Endothelial cell of umbilical vein (primary cell): ENCODE results near the gene LYZL1. TPM values are rescaled to one million over a fixed set of nuclear protein-coding genes. Genes with fewer than 3 reads are reported as not detected.
"Not testable (repeated sequence)": the region's sequence is repeated elsewhere in the genome, so short reads cannot be mapped to it uniquely, and the experiment has no call there.

ENCODE experiments used
- BruUV-seq: library from RNA; stranded (reverse); fragments of 400-500 nt; replicated peaks from 2 replicates; lab custom pipeline; 2021; lab: Mats Ljungman, UMichigan
- CTCF ChIA-PET: fragments of 300-600, 350-600 bp; sonication (Branson Sonifier 250); formaldehyde crosslinking; loops from one replicate; lab custom pipeline; 2021; ENCODE audit warnings: antibody characterized with exemption, inconsistent platforms; lab: Charles Lee
- POLR2A ChIA-PET: fragments of 300-600, 350-600 bp; sonication (Branson Sonifier 250); formaldehyde crosslinking; loops from one replicate; lab custom pipeline; 2021; ENCODE audit warnings: antibody characterized with exemption, inconsistent platforms; lab: Charles Lee
- DNase-seq: peaks from one replicate; pipeline ENCODE4 v3.0.0-alpha.2; 2011; ENCODE audit warnings: low read depth, low spot score
- FAIRE-seq: peaks from 2 replicates; lab custom pipeline; 2011; peaks lifted over from hg19 to GRCh38; lab: Jason Lieb, UNC
- H2AFZ ChIP-seq: 2 replicates; pipeline ENCODE4 v1.6.0; 2012; ENCODE audit warnings: low read depth, low read length, control low read depth, inconsistent platforms
- H3K27ac ChIP-seq: 2 replicates; pipeline ENCODE4 v1.5.1; 2011; ENCODE audit warnings: low read depth, mild to moderate bottlenecking, control low read depth, low read length, moderate library complexity; ENCODE audit not compliant: insufficient read depth
- H3K27me3 ChIP-seq, 2 experiments: 2 replicates each; pipeline versions ENCODE4 v1.6.0 to v1.6.1; 2011; ENCODE audit warnings: low read length in 2 of 2, mixed read lengths in 1 of 2; ENCODE audit not compliant: control insufficient read depth in 2 of 2, insufficient read depth in 2 of 2
- H3K36me3 ChIP-seq, 2 experiments: 2 replicates in 1 of 2; 3 replicates in 1 of 2; pipeline ENCODE4 v1.5.1; 2011; ENCODE audit warnings: low read length in 2 of 2, mild to moderate bottlenecking in 1 of 2, moderate library complexity in 1 of 2; ENCODE audit not compliant: control insufficient read depth in 2 of 2, insufficient read depth in 2 of 2; ENCODE audit errors: extremely low read depth in 1 of 2
- H3K4me1 ChIP-seq: 3 replicates; pipeline ENCODE4 v1.5.1; 2011; ENCODE audit warnings: mild to moderate bottlenecking, low read length; ENCODE audit not compliant: control insufficient read depth, insufficient read depth; ENCODE audit errors: extremely low read depth
- H3K4me2 ChIP-seq: 2 replicates; pipeline ENCODE4 v1.6.1; 2011; ENCODE audit warnings: low read length, control low read depth, mixed read lengths; ENCODE audit not compliant: insufficient read depth
- H3K4me3 ChIP-seq, 3 experiments: fragments of 200-600 bp in 1 of 3; sonication (generic), shearing (Covaris generic) in 1 of 3; replicated peaks in 1 of 3; 2 replicates each; pipeline ENCODE4 v1.5.1; 2011 to 2016; ENCODE audit warnings: control low read depth in 3 of 3, low read length in 3 of 3, mild to moderate bottlenecking in 2 of 3, inconsistent platforms in 1 of 3, low read depth in 1 of 3, moderate library complexity in 1 of 3; ENCODE audit not compliant: insufficient read depth in 1 of 3
- H3K79me2 ChIP-seq: 2 replicates; pipeline ENCODE4 v1.6.0; 2012; ENCODE audit warnings: low read length, inconsistent platforms; ENCODE audit not compliant: control insufficient read depth, insufficient read depth
- H3K9ac ChIP-seq: replicated peaks from 2 replicates; pipeline ENCODE3; 2011; ENCODE audit warnings: low read length, control low read depth; ENCODE audit not compliant: insufficient read depth; ENCODE audit errors: extremely low read depth
- H3K9me1 ChIP-seq: replicated peaks from 3 replicates; pipeline ENCODE4 v1.6.0; 2011; ENCODE audit warnings: mild to moderate bottlenecking, low read length; ENCODE audit not compliant: control insufficient read depth, insufficient read depth; ENCODE audit errors: extremely low read depth
- H3K9me3 ChIP-seq: replicated peaks from 2 replicates; pipeline ENCODE4 v1.5.1; 2012; ENCODE audit warnings: low read length, inconsistent platforms; ENCODE audit not compliant: control insufficient read depth, insufficient read depth
- H4K20me1 ChIP-seq: replicated peaks from 2 replicates; pipeline ENCODE3; 2011; ENCODE audit warnings: mild to moderate bottlenecking, low read length; ENCODE audit not compliant: control insufficient read depth, insufficient read depth; ENCODE audit errors: extremely low read depth
- EZH2 ChIP-seq: IDR thresholded peaks from 2 replicates; pipeline ENCODE4 v1.6.1; 2012; ENCODE audit warnings: borderline replicate concordance, low read depth, mild to moderate bottlenecking, moderate library complexity, low read length, inconsistent platforms; ENCODE audit not compliant: severe bottlenecking
- FOS ChIP-seq: IDR thresholded peaks from 2 replicates; pipeline ENCODE4 v1.6.1; 2011; ENCODE audit warnings: mild to moderate bottlenecking, low read length, moderate library complexity, borderline replicate concordance; ENCODE audit not compliant: insufficient read depth
- GATA2 ChIP-seq: IDR thresholded peaks from 2 replicates; pipeline ENCODE4 v1.7.0; 2011; ENCODE audit warnings: low read depth, mild to moderate bottlenecking, moderate library complexity, mixed read lengths, low read length; ENCODE audit not compliant: insufficient read length, insufficient read depth
- JUN ChIP-seq: IDR thresholded peaks from 2 replicates; pipeline ENCODE4 v1.6.1; 2011; ENCODE audit warnings: borderline replicate concordance, low read depth; ENCODE audit not compliant: insufficient read length, insufficient read depth
- MYC ChIP-seq: IDR thresholded peaks from one replicate; pipeline ENCODE4 v1.6.1; 2011; ENCODE audit warnings: mild to moderate bottlenecking, low read depth, low read length
- POLR2A ChIP-seq: IDR thresholded peaks from 2 replicates; pipeline ENCODE4 v1.6.1; 2012; ENCODE audit warnings: low read depth, mild to moderate bottlenecking, control low read depth, low read length
- POLR2AphosphoS5 ChIP-seq: IDR thresholded peaks from 2 replicates; pipeline ENCODE4 v1.6.1; 2012; ENCODE audit warnings: low read depth, mild to moderate bottlenecking, control low read depth, low read length, moderate library complexity; ENCODE audit not compliant: insufficient read depth
- dilution Hi-C: fragments of 300-500 bp; cut with MboI; formaldehyde crosslinking; loops from one replicate; pipeline ENCODE4 v1.15.0; 2019; ENCODE audit warnings: low sequenced_read_pairs; ENCODE audit not compliant: extremely low pct_ligation_motif_present
- intact Hi-C: fragments of 100-400 bp; cut with micrococcal nuclease; formaldehyde crosslinking; loops from one replicate; pipeline ENCODE4 v1.10.0; 2022
- polyA plus RNA-seq, 4 experiments: library from polyadenylated mRNA; depleted of rRNA in 3 of 4; stranded (reverse) in 3 of 4; unstranded in 1 of 4; fragments of >200 nt; gene quantifications; 2 replicates each; pipeline versions ENCODE4 v1.2.1 to v1.2.3, GENCODE V29; 2011 to 2012; ENCODE audit warnings: missing spikeins in 1 of 4
- total RNA-seq: library from RNA; stranded (reverse); gene quantifications from 2 replicates; pipeline ENCODE4 v1.2.3, GENCODE V29; 2021
- TF ChIP-seq, protein P1 (sequence below), 2 donors: IDR thresholded peaks; 1 replicate in 1 of 2; 2 replicates in 1 of 2; pipeline ENCODE4 v1.5.1; 2011; ENCODE audit warnings: low read length in 2 of 2, mild to moderate bottlenecking in 2 of 2, moderate library complexity in 2 of 2, control low read depth in 1 of 2, inconsistent platforms in 1 of 2, low read depth in 1 of 2; ENCODE audit not compliant: insufficient read depth in 1 of 2; ENCODE audit errors: extremely low read depth in 1 of 2
- TF ChIP-seq, protein P2 (sequence below): IDR thresholded peaks from 2 replicates; pipeline ENCODE4 v1.6.1; 2011; ENCODE audit not compliant: insufficient read depth, insufficient read length

Gene LYZL1
- total and polyA plus RNA-seq, 2 donors (not counting 3 experiments of a cell fraction or from before 2014, with no cell fraction given): not detected

DNA sequence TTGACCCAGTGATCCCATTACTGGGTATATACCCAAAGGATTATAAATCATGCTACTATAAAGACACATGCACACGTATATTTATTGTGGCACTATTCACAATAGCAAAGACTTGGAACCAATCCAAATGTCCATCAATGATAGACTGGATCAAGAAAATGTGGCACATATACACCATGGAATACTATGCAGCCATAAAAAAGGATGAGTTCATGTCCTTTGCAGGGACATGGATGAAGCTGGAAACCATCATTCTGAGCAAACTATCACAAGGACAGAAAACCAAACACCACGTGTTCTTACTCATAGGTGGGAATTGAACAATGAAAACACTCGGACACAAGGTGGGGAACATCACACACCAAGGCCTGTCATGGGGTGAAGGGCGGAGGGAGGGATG lies 48.7 kb downstream of the LYZL1 start:
- H2AFZ ChIP-seq, H3K27ac ChIP-seq, H3K36me3 ChIP-seq, CTCF ChIA-PET, BruUV-seq, dilution Hi-C loops, FAIRE-seq, H3K79me2 ChIP-seq, H3K9me3 ChIP-seq, intact Hi-C loops, H3K9me1 ChIP-seq, POLR2A ChIA-PET, H4K20me1 ChIP-seq, H3K9ac ChIP-seq, H3K4me2 ChIP-seq, H3K4me1 ChIP-seq, H3K4me3 ChIP-seq, DNase-seq: not testable (repeated sequence)
- H3K27me3 ChIP-seq: peaks cover 10 to 11% of the 10 kb centered on the region in 2 experiments

DNA sequence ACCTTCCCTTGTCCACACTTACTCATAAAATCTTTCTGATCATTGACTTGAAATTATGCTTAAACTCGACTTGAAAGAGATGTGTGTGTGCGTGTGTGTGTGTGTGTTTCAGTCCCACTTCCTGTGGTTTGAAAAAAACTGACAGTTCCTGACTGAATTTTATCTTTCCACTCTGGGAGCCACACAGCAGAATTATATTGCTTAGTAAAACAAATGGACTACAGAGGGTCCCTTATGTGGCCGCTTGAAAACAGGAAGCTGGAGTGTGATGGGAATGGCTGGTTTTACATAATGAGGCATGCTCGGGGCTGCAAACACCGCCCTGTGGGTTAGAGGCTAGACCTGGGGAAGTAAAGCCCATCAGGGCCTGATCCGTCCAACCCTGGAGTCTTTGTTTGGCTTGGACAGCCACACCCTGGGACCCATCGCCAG lies 54.8 kb downstream of the LYZL1 start:
- dilution Hi-C loops (no loop called here), intact Hi-C loops (no loop called here)
- no peak overlapping the region for H3K4me3 ChIP-seq
- H3K4me2 ChIP-seq: no peak overlapping the region
- no peaks in the 10 kb centered on the region for H3K79me2 ChIP-seq
- no peaks in the 10 kb centered on the region for H3K9me1 ChIP-seq
- no peaks in the 10 kb centered on the region for H3K36me3 ChIP-seq
- no peaks in the 10 kb centered on the region for H4K20me1 ChIP-seq
- H3K27me3 ChIP-seq: peaks cover 11 to 15% of the 10 kb centered on the region in 2 experiments
- ChIA-PET CTCF (interaction anchor here (0.6 to 1.5 kb wide), 3 partner anchors 15 to 31 kb away, joined by 3 to 5 read pairs (median 3); no protein-coding TSS in a partner anchor), POLR2A (no interaction called here)
- no peak overlapping the region for H3K9ac ChIP-seq
- TF ChIP-seq POLR2AphosphoS5 (no peak), GATA2 (no peak), EZH2 (no peak), FOS (no peak), JUN (no peak), POLR2A (no peak), MYC (no peak)
- TF ChIP-seq, protein P1, sequence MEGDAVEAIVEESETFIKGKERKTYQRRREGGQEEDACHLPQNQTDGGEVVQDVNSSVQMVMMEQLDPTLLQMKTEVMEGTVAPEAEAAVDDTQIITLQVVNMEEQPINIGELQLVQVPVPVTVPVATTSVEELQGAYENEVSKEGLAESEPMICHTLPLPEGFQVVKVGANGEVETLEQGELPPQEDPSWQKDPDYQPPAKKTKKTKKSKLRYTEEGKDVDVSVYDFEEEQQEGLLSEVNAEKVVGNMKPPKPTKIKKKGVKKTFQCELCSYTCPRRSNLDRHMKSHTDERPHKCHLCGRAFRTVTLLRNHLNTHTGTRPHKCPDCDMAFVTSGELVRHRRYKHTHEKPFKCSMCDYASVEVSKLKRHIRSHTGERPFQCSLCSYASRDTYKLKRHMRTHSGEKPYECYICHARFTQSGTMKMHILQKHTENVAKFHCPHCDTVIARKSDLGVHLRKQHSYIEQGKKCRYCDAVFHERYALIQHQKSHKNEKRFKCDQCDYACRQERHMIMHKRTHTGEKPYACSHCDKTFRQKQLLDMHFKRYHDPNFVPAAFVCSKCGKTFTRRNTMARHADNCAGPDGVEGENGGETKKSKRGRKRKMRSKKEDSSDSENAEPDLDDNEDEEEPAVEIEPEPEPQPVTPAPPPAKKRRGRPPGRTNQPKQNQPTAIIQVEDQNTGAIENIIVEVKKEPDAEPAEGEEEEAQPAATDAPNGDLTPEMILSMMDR (IDR thresholded peaks at IDR 0.05; ENCODE audit: extremely low read depth in 1 of 2, insufficient read depth in 1 of 2, low read depth in 1 of 2, low read length in 2 of 2): no peak
- TF ChIP-seq, protein P2, sequence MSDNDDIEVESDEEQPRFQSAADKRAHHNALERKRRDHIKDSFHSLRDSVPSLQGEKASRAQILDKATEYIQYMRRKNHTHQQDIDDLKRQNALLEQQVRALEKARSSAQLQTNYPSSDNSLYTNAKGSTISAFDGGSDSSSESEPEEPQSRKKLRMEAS: no peak
- H2AFZ ChIP-seq: no peak overlapping the region
- BruUV-seq: no TSS peak
- H3K27ac ChIP-seq: no peak overlapping the region
- no peak for DNase-seq
- no peaks in the 10 kb centered on the region for H3K9me3 ChIP-seq
- no peak for FAIRE-seq
- H3K4me1 ChIP-seq: peaks cover 2% of the 10 kb centered on the region
